Osteocyte (in vitro differentiated cells): ENCODE results near the gene PMEPA1. TPM values are rescaled to one million over a fixed set of nuclear protein-coding genes. Genes with fewer than 3 reads are reported as not detected.

Experiments
- DNase-seq: peaks from one replicate; pipeline ENCODE4 v3.0.0; 2021; ENCODE audit warnings: mixed read lengths; ENCODE audit not compliant: unreplicated experiment; ENCODE audit errors: extremely low spot score
- H3K27ac Mint-ChIP-seq: one replicate; pipeline ENCODE4 v1.8.0; 2021; ENCODE audit warnings: mild to moderate bottlenecking, mixed read lengths; ENCODE audit not compliant: unreplicated experiment
- H3K27me3 Mint-ChIP-seq: one replicate; pipeline ENCODE4 v1.8.0; 2021; ENCODE audit warnings: mixed read lengths; ENCODE audit not compliant: unreplicated experiment
- H3K36me3 Mint-ChIP-seq: one replicate; pipeline ENCODE4 v1.8.0; 2021; ENCODE audit warnings: mixed read lengths; ENCODE audit not compliant: unreplicated experiment
- H3K4me1 Mint-ChIP-seq: one replicate; pipeline ENCODE4 v1.8.0; 2021; ENCODE audit warnings: mixed read lengths; ENCODE audit not compliant: unreplicated experiment
- H3K4me3 Mint-ChIP-seq: one replicate; pipeline ENCODE4 v1.8.0; 2021; ENCODE audit warnings: mild to moderate bottlenecking, moderate library complexity, mixed read lengths; ENCODE audit not compliant: unreplicated experiment
- H3K9me3 Mint-ChIP-seq: one replicate; pipeline ENCODE4 v1.8.0; 2021; ENCODE audit warnings: mixed read lengths; ENCODE audit not compliant: unreplicated experiment
- total RNA-seq: library from RNA; stranded (reverse); gene quantifications from 2 replicates; pipeline ENCODE4 v1.2.1, GENCODE V29; 2021
- TF ChIP-seq, protein P1 (sequence below): fragments of 200-600 bp; sonication (generic); IDR thresholded peaks from 2 replicates; pipeline ENCODE4 v1.5.0; 2021; ENCODE audit warnings: antibody characterized with exemption, mild to moderate bottlenecking, moderate library complexity

Gene PMEPA1
- total RNA-seq, 1 donor from 2014 or later: 24.1 TPM

DNA sequence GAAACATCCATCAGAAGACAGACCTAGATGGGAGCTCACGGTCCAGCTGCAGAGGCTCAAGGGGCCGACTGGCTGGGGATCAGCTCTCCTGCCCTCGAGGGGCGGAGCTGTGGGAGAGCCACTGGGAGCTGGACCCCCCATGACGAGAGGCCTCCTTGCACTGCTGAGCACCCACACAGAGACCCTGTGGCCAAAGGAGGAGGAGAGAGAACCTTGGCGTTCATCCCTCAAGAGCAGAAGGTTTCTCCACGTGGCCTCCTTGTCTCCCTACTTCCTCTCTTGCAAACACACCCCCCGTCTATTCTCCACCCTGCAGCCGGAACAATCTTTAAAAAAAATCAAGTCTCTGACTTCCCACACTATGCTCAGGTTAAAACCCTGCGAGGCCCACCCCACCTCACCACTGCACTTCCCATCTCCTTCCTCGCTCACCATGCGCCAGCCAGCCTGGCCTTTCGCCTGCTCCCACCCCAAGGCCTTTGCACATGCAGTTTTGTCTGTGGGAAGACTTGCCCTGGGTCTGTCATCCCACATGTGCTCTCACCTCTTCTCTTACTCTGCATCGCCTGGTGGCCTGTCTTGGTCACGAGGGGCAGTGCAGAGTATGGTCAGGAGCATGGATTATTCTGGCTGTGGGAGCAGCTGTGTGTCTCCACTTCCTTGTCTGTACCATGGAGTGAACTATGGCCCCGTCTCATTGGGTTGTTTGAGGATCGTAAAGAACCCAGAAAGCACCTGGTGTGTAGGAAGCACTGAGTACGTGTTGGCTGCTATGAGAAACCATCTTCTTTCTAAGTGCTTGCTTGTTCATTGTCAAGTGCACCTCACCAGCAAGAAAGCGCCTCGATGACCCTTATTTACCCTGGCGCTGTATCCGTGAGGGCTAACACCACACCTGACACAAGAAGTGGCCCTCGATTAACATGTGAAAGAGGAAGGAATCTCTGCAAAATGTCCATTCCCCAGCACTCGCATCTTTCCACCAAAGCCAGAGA, 32.9 kb downstream of the PMEPA1 start:
- Mint-ChIP-seq H3K36me3 (peaks cover 2% of the 10 kb centered on the region), H3K27me3 (no peaks in the 10 kb centered on the region), H3K4me1 (peaks cover 10% of the 10 kb centered on the region), H3K9me3 (no peaks in the 10 kb centered on the region), H3K4me3 (no peak overlapping the region), H3K27ac (no peak overlapping the region)
- TF ChIP-seq, protein P1, sequence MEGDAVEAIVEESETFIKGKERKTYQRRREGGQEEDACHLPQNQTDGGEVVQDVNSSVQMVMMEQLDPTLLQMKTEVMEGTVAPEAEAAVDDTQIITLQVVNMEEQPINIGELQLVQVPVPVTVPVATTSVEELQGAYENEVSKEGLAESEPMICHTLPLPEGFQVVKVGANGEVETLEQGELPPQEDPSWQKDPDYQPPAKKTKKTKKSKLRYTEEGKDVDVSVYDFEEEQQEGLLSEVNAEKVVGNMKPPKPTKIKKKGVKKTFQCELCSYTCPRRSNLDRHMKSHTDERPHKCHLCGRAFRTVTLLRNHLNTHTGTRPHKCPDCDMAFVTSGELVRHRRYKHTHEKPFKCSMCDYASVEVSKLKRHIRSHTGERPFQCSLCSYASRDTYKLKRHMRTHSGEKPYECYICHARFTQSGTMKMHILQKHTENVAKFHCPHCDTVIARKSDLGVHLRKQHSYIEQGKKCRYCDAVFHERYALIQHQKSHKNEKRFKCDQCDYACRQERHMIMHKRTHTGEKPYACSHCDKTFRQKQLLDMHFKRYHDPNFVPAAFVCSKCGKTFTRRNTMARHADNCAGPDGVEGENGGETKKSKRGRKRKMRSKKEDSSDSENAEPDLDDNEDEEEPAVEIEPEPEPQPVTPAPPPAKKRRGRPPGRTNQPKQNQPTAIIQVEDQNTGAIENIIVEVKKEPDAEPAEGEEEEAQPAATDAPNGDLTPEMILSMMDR: no peak
- DNase-seq: no peak

DNA sequence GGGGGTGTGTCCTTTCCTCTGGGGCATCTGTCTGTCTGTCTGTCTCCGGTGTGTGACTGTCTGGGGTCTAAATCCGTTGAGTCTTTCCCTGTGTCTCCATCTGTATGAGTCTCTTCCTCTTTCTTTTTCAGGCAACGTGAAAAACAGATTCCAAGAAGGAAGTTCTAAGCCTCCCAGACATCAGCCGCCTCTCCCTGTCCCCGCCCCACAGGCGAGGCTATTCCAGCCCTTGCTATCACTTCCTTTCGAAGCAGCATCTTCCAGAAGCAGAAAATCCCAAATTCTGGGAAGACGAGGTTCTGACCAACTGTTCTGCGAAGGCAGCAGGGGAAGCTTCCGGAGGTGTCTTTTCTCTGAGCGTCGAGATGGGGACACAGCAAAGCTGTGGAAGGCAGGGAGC, 34.0 kb downstream of the PMEPA1 start:
- Mint-ChIP-seq H3K36me3 (no peaks in the 10 kb centered on the region), H3K4me1 (peaks cover 8% of the 10 kb centered on the region), H3K4me3 (no peak overlapping the region), H3K9me3 (no peaks in the 10 kb centered on the region), H3K27ac (no peak overlapping the region), H3K27me3 (no peaks in the 10 kb centered on the region)
- TF ChIP-seq, protein P1: no peak
- DNase-seq: no peak

DNA sequence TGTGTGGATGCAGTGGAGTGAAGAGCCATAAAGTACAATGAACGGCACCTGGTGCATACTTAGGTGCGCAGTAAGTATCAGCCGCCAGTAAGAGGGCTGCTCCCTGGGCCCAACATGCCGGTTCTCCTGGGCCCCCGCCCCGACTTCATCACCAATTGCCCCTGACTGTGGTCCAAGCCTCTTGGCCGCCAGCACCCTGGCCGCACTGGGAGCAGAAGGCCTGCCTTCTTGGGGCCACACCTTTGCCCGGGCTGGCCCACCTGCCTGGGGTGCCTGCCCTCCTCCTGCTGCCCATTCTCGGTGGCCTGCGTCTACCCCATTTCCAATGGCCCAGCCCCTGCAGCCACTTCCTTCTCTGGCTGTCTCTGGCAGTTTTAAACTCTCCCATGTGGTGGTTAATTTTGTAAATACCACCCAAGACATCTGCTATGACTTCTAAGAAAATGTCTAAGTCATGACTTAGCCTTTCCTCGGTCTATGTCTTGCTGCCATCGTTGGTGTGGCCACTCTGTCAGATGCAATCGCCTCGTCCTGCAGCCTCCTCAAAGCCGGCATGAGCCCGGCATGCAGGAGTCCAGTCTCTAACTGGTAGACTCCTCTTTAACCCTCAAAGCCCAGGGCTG, 36.8 kb downstream of the PMEPA1 start:
- H3K27ac Mint-ChIP-seq: no peak overlapping the region
- H3K27me3 Mint-ChIP-seq: no peaks in the 10 kb centered on the region
- H3K9me3 Mint-ChIP-seq: no peaks in the 10 kb centered on the region
- H3K36me3 Mint-ChIP-seq: no peaks in the 10 kb centered on the region
- DNase-seq: no peak
- no peak overlapping the region for H3K4me3 Mint-ChIP-seq
- TF ChIP-seq, protein P1: no peak
- H3K4me1 Mint-ChIP-seq: no peaks in the 10 kb centered on the region

DNA sequence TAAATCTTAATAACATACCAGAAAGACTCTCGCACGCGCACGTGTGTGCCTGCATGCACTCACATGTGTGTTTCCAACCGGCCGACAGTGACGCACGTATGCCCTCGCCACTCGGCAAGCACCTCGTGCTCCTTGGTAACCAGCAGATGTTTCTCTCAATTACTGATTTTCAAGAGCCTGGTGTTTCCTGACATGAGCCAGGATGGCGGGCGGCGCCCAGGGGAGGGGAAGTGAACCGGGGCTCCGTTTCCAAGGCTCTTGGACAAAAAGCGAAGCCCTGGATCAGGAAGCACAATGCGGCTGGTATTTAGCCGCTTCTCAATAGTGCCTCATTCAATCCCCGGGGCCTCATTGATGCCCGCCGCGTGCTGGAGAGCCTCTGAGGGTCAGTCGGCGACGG, 37.7 kb downstream of the PMEPA1 start:
- no peaks in the 10 kb centered on the region for H3K4me1 Mint-ChIP-seq
- H3K36me3 Mint-ChIP-seq: no peaks in the 10 kb centered on the region
- H3K4me3 Mint-ChIP-seq: no peak overlapping the region
- TF ChIP-seq, protein P1: no peak
- H3K9me3 Mint-ChIP-seq: no peaks in the 10 kb centered on the region
- no peak overlapping the region for H3K27ac Mint-ChIP-seq
- no peaks in the 10 kb centered on the region for H3K27me3 Mint-ChIP-seq
- DNase-seq: no peak

DNA sequence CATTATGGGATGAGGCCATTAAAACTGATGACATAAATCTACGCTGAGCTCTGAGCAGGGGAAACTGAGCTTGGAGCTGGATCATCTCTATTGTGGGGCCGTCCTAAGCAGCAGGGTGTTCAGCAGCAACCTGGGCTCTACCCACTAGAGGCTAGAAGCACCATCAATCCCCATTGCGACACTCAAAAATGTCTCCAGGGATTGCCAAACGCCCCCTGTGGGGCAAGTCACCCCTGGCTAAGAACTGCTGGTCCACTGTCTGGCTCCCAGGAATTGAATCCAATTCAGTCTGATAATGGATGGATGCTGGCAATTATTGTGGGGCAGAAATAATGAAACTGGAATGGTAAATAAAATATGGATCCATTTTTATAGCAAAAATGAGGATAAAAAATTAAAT, 38.2 kb downstream of the PMEPA1 start:
- no peaks in the 10 kb centered on the region for H3K27me3 Mint-ChIP-seq
- no peaks in the 10 kb centered on the region for H3K9me3 Mint-ChIP-seq
- H3K4me3 Mint-ChIP-seq: no peak overlapping the region
- H3K4me1 Mint-ChIP-seq: no peaks in the 10 kb centered on the region
- no peak for DNase-seq
- no peaks in the 10 kb centered on the region for H3K36me3 Mint-ChIP-seq
- TF ChIP-seq, protein P1: no peak
- no peak overlapping the region for H3K27ac Mint-ChIP-seq
